Measurements from ENCODE around the gene DGCR6L. TPM values are rescaled to one million over a fixed set of nuclear protein-coding genes. Genes with fewer than 3 reads are reported as not detected.
"Not testable (repeated sequence)": the region's sequence is repeated elsewhere in the genome, so short reads cannot be mapped to it uniquely, and the experiment has no call there.

The DGCR6L gene
- total RNA-seq, 1 experiment from 2014 or later: 115 TPM

- H3K27me3 ChIP-seq (ENCODE audit: control insufficient read depth, insufficient read depth, low read length): no peaks in the 10 kb centered on the region
- H3K4me3 ChIP-seq (ENCODE audit: insufficient read depth, low read depth, low read length): no peak overlapping the region
- no peaks in the 10 kb centered on the region for H3K36me3 ChIP-seq (replicated peaks; ENCODE audit: control insufficient read depth, insufficient read depth, low read length)
- DNase-seq: no peak
Measured at GRCh38 chr22:20316844-20317401, 2.9 kb downstream of the DGCR6L start.

- Histone ChIP-seq H3K27me3 (ENCODE audit: control insufficient read depth, insufficient read depth, low read length) (no peaks in the 10 kb centered on the region), H3K4me3 (ENCODE audit: insufficient read depth, low read depth, low read length) (no peak overlapping the region), H3K36me3 (replicated peaks; ENCODE audit: control insufficient read depth, insufficient read depth, low read length) (no peaks in the 10 kb centered on the region)
- DNase-seq: no peak
Measured at GRCh38 chr22:20316217-20316843, 3.5 kb downstream of the DGCR6L start.

GRCh38 chr22:20315337-20316216, 4.3 kb downstream of the DGCR6L start:
- H3K36me3 ChIP-seq (replicated peaks; ENCODE audit: control insufficient read depth, insufficient read depth, low read length): no peaks in the 10 kb centered on the region
- no peaks in the 10 kb centered on the region for H3K27me3 ChIP-seq (ENCODE audit: control insufficient read depth, insufficient read depth, low read length)
- DNase-seq: no peak
- no peak overlapping the region for H3K4me3 ChIP-seq (ENCODE audit: insufficient read depth, low read depth, low read length)

GRCh38 chr22:20314741-20315336, 5.0 kb downstream of the DGCR6L start:
- not testable (repeated sequence) for H3K36me3 ChIP-seq (replicated peaks; ENCODE audit: control insufficient read depth, insufficient read depth, low read length); H3K27me3 ChIP-seq (ENCODE audit: control insufficient read depth, insufficient read depth, low read length); H3K4me3 ChIP-seq (ENCODE audit: insufficient read depth, low read depth, low read length); DNase-seq

GRCh38 chr22:20314206-20314605, 5.7 kb downstream of the DGCR6L start:
- DNase-seq; H3K4me3 ChIP-seq (ENCODE audit: insufficient read depth, low read depth, low read length); H3K36me3 ChIP-seq (replicated peaks; ENCODE audit: control insufficient read depth, insufficient read depth, low read length); H3K27me3 ChIP-seq (ENCODE audit: control insufficient read depth, insufficient read depth, low read length): not testable (repeated sequence)

- not testable (repeated sequence) for H3K4me3 ChIP-seq (ENCODE audit: insufficient read depth, low read depth, low read length); H3K27me3 ChIP-seq (ENCODE audit: control insufficient read depth, insufficient read depth, low read length); H3K36me3 ChIP-seq (replicated peaks; ENCODE audit: control insufficient read depth, insufficient read depth, low read length); DNase-seq
Measured at GRCh38 chr22:20313306-20314077, 6.4 kb downstream of the DGCR6L start.

- Histone ChIP-seq H3K36me3 (replicated peaks; ENCODE audit: control insufficient read depth, insufficient read depth, low read length) (no peaks in the 10 kb centered on the region), H3K4me3 (ENCODE audit: insufficient read depth, low read depth, low read length) (no peak overlapping the region), H3K27me3 (ENCODE audit: control insufficient read depth, insufficient read depth, low read length) (no peaks in the 10 kb centered on the region)
- no peak for DNase-seq
Measured at GRCh38 chr22:20312396-20313191, 7.3 kb downstream of the DGCR6L start.

- DNase-seq; H3K36me3 ChIP-seq (replicated peaks; ENCODE audit: control insufficient read depth, insufficient read depth, low read length); H3K27me3 ChIP-seq (ENCODE audit: control insufficient read depth, insufficient read depth, low read length); H3K4me3 ChIP-seq (ENCODE audit: insufficient read depth, low read depth, low read length): not testable (repeated sequence)
Measured at GRCh38 chr22:20311249-20312062, 8.4 kb downstream of the DGCR6L start.

- not testable (repeated sequence) for H3K36me3 ChIP-seq (replicated peaks; ENCODE audit: control insufficient read depth, insufficient read depth, low read length); H3K4me3 ChIP-seq (ENCODE audit: insufficient read depth, low read depth, low read length); DNase-seq; H3K27me3 ChIP-seq (ENCODE audit: control insufficient read depth, insufficient read depth, low read length)
Measured at GRCh38 chr22:20310773-20311172, 9.1 kb downstream of the DGCR6L start.

- H3K4me3 ChIP-seq (ENCODE audit: insufficient read depth, low read depth, low read length); DNase-seq; H3K36me3 ChIP-seq (replicated peaks; ENCODE audit: control insufficient read depth, insufficient read depth, low read length); H3K27me3 ChIP-seq (ENCODE audit: control insufficient read depth, insufficient read depth, low read length): not testable (repeated sequence)
Measured at GRCh38 chr22:20310180-20310579, 9.7 kb downstream of the DGCR6L start.

GRCh38 chr22:20308806-20309650, 10.8 kb downstream of the DGCR6L start:
- not testable (repeated sequence) for DNase-seq; H3K4me3 ChIP-seq (ENCODE audit: insufficient read depth, low read depth, low read length); H3K27me3 ChIP-seq (ENCODE audit: control insufficient read depth, insufficient read depth, low read length)

More at GRCh38 chr22:20308806-20309650, 10.8 kb downstream of the DGCR6L start:
- H3K36me3 ChIP-seq (replicated peaks; ENCODE audit: control insufficient read depth, insufficient read depth, low read length): not testable (repeated sequence)

Measured in H7 (cell line).